HepG2 (cell line): ENCODE data around the gene GSAP. TPM values are rescaled to one million over a fixed set of nuclear protein-coding genes. Genes with fewer than 3 reads are reported as not detected.

Experiments used
- ATAC-seq: fragments of 200-7000 bp; cut with Tn5 transposase; 3 replicates; pipeline ENCODE4 v1.9.1; 2020; ENCODE audit warnings: mild to moderate bottlenecking, moderate library complexity
- BruUV-seq: library from RNA; stranded (reverse); fragments of 400-500 nt; replicated peaks from 2 replicates; lab custom pipeline; 2021; lab: Mats Ljungman, UMichigan
- CTCF ChIA-PET: fragments of 300-600 bp; formaldehyde crosslinking; extraction: SDS; loops from one replicate; lab custom pipeline; 2021; ENCODE audit warnings: low total read pairs, inconsistent platforms, low intra/inter-chr PET ratio; lab: Yijun Ruan, JAX
- POLR2A ChIA-PET: fragments of 350-600 bp; sonication (Branson Sonifier 250); formaldehyde crosslinking; loops from one replicate; lab custom pipeline; 2020; ENCODE audit warnings: antibody characterized with exemption, inconsistent platforms; lab: Yijun Ruan, JAX
- DNase-seq: peaks from one replicate; pipeline ENCODE4 v3.0.0-alpha.2; 2015; ENCODE audit warnings: low spot score
- FAIRE-seq: peaks from 3 replicates; lab custom pipeline; 2011; peaks lifted over from hg19 to GRCh38; lab: Jason Lieb, UNC
- H2AFZ ChIP-seq: one replicate; pipeline ENCODE4 v1.6.1; 2011; ENCODE audit warnings: low read length, inconsistent platforms
- H3K27ac ChIP-seq: fragments of 300-600 bp; 3 replicates; pipeline ENCODE4 v1.8.0; 2011; ENCODE audit warnings: mixed run types, mild to moderate bottlenecking, mixed read lengths, low read length, inconsistent platforms; ENCODE audit not compliant: insufficient read depth; ENCODE audit errors: extremely low read length
- H3K27me3 ChIP-seq, 2 experiments: fragments of 200-600 bp in 1 of 2; 2 replicates in 1 of 2; 3 replicates in 1 of 2; pipeline versions ENCODE4 v1.6.0 to v1.8.0; 2011; ENCODE audit warnings: low read length in 2 of 2, mild to moderate bottlenecking in 2 of 2, moderate library complexity in 2 of 2, inconsistent platforms in 1 of 2; ENCODE audit not compliant: insufficient read depth in 2 of 2, control insufficient read depth in 1 of 2
- H3K36me3 ChIP-seq, 2 experiments: fragments of 200-600 bp in 1 of 2; replicated peaks in 1 of 2; 2 replicates in 1 of 2; 3 replicates in 1 of 2; pipeline versions ENCODE4 v1.5.1 to v1.8.0; 2011; ENCODE audit warnings: low read length in 2 of 2, inconsistent platforms in 1 of 2; ENCODE audit not compliant: insufficient read depth in 2 of 2, control insufficient read depth in 1 of 2
- H3K4me1 ChIP-seq: 2 replicates; pipeline ENCODE4 v1.5.1; 2012; ENCODE audit warnings: low read length, inconsistent platforms; ENCODE audit not compliant: insufficient read depth
- H3K4me2 ChIP-seq: 2 replicates; pipeline ENCODE4 v1.6.0; 2011; ENCODE audit warnings: low read depth, low read length, inconsistent platforms
- H3K4me3 ChIP-seq, 3 experiments: fragments of 200-600 bp in 1 of 3; sonication (generic), shearing (Covaris generic) in 1 of 3; replicated peaks in 1 of 3; 2 replicates each; pipeline ENCODE4 v1.5.1; 2011 to 2016; ENCODE audit warnings: low read length in 3 of 3, inconsistent platforms in 2 of 3, low read depth in 2 of 3, mild to moderate bottlenecking in 2 of 3, control low read depth in 1 of 3, mixed read lengths in 1 of 3; ENCODE audit not compliant: insufficient read depth in 1 of 3
- H3K79me2 ChIP-seq: one replicate; pipeline ENCODE4 v1.6.1; 2011; ENCODE audit warnings: low read length, inconsistent platforms; ENCODE audit not compliant: insufficient read depth
- H3K9ac ChIP-seq: 2 replicates; pipeline ENCODE4 v1.6.0; 2011; ENCODE audit warnings: mild to moderate bottlenecking, low read depth, low read length, inconsistent platforms; ENCODE audit not compliant: insufficient read depth
- H3K9me3 ChIP-seq: 2 replicates; pipeline ENCODE4 v1.5.1; 2012; ENCODE audit warnings: mild to moderate bottlenecking, low read length
- H4K20me1 ChIP-seq: 2 replicates; pipeline ENCODE4 v1.6.0; 2011; ENCODE audit warnings: inconsistent platforms, mild to moderate bottlenecking, low read length, moderate library complexity; ENCODE audit not compliant: insufficient read depth
- HNRNPK ChIP-seq: fragments of 200-400 bp; formaldehyde crosslinking; IDR thresholded peaks from 2 replicates; pipeline ENCODE4 v1.6.1; 2018; ENCODE audit warnings: low read length, low read depth, moderate library complexity, mild to moderate bottlenecking; ENCODE audit not compliant: poor library complexity, severe bottlenecking
- MIER2 ChIP-seq: IDR thresholded peaks from 2 replicates; pipeline ENCODE4 v1.6.1; 2016; ENCODE audit warnings: missing biosample characterization, missing genetic modification reagents
- NCOA5 ChIP-seq: sonication (generic); formaldehyde crosslinking; IDR thresholded peaks from 2 replicates; pipeline ENCODE4 v1.4.0; 2020; ENCODE audit warnings: missing genetic modification reagents
- NONO ChIP-seq, 2 experiments: fragments of 450-650 bp in 1 of 2; sonication (generic) in 1 of 2; formaldehyde crosslinking in 1 of 2; IDR thresholded peaks in 1 of 2; conservative IDR thresholded peaks in 1 of 2; 2 replicates each; pipeline versions ENCODE4 v1.6.1 to v1.8.0; 2017 to 2022; ENCODE audit warnings: mild to moderate bottlenecking in 1 of 2, missing genetic modification reagents in 1 of 2, moderate library complexity in 1 of 2
- SRSF9 ChIP-seq: fragments of 200-400 bp; formaldehyde crosslinking; IDR thresholded peaks from 2 replicates; pipeline ENCODE4 v1.6.1; 2018; ENCODE audit warnings: borderline replicate concordance, mild to moderate bottlenecking, low read depth, low read length; ENCODE audit not compliant: insufficient read depth, poor library complexity, severe bottlenecking
- THAP8 ChIP-seq: sonication (generic); formaldehyde crosslinking; IDR thresholded peaks from 2 replicates; pipeline ENCODE4 v1.5.1; 2020; ENCODE audit warnings: missing genetic modification reagents, mild to moderate bottlenecking, borderline replicate concordance
- ZBTB10 ChIP-seq: sonication (generic); formaldehyde crosslinking; IDR thresholded peaks from 2 replicates; pipeline ENCODE4 v1.4.0; 2020; ENCODE audit warnings: missing genetic modification reagents, borderline replicate concordance
- ZFP90 ChIP-seq: sonication (generic); formaldehyde crosslinking; IDR thresholded peaks from 2 replicates; pipeline ENCODE4 v1.8.0; 2022; ENCODE audit warnings: missing genetic modification reagents, mild to moderate bottlenecking, inconsistent platforms, borderline replicate concordance
- ZNF296 ChIP-seq: sonication (generic); formaldehyde crosslinking; conservative IDR thresholded peaks from 2 replicates; pipeline ENCODE4 v1.5.0; 2020; ENCODE audit warnings: mild to moderate bottlenecking, missing genetic modification reagents
- ZNF569 ChIP-seq: sonication (generic); formaldehyde crosslinking; IDR thresholded peaks from 2 replicates; pipeline ENCODE4 v1.5.0; 2020; ENCODE audit warnings: mild to moderate bottlenecking, missing genetic modification reagents, moderate library complexity, borderline replicate concordance
- ZNF576 ChIP-seq: sonication (generic); formaldehyde crosslinking; IDR thresholded peaks from 2 replicates; pipeline ENCODE4 v1.4.0; 2020; ENCODE audit warnings: mild to moderate bottlenecking, missing genetic modification reagents
- in situ Hi-C: cut with HindIII; loops from 2 replicates; pipeline ENCODE4 v1.10.0; 2017; ENCODE audit warnings: low pct_unique_long_range_greater_than_20kb; ENCODE audit not compliant: extremely low pct_ligation_motif_present
- intact Hi-C: fragments of 100-400 bp; cut with micrococcal nuclease; formaldehyde crosslinking; loops from one replicate; pipeline ENCODE4 v1.10.0; 2022; ENCODE audit not compliant: unreplicated experiment
- polyA plus RNA-seq, 8 experiments: library from polyadenylated mRNA; depleted of rRNA in 3 of 8; stranded (reverse) in 7 of 8; unstranded in 1 of 8; fragments of >200 nt; fragmentation: Illumina TruSeq in 4 of 8; extraction: Trizol in 4 of 8; gene quantifications; 2 replicates each; pipeline versions ENCODE4 v1.2.1 to v1.2.3, GENCODE V29; 2011 to 2016; ENCODE audit warnings: low read depth in 4 of 8, missing spikeins in 1 of 8, mixed read lengths in 1 of 8; ENCODE audit not compliant: insufficient read depth in 1 of 8
- total RNA-seq, 5 experiments: library from RNA; depleted of rRNA; stranded (reverse); fragments of >200 nt; fragmentation: Illumina TruSeq; extraction: Trizol; gene quantifications; 2 replicates each; pipeline ENCODE4 v1.2.3, GENCODE V29; 2016; ENCODE audit warnings: low read depth in 1 of 5
- TF ChIP-seq, protein P1 (sequence below): sonication (generic); formaldehyde crosslinking; IDR thresholded peaks from 2 replicates; pipeline ENCODE4 v1.5.0; 2020; ENCODE audit warnings: missing genetic modification reagents
- TF ChIP-seq, protein P2 (sequence below): sonication (generic); formaldehyde crosslinking; IDR thresholded peaks from 2 replicates; pipeline ENCODE4 v1.5.0; 2020; ENCODE audit warnings: missing genetic modification reagents
- TF ChIP-seq, protein P3 (sequence below): sonication (generic); formaldehyde crosslinking; IDR thresholded peaks from 2 replicates; pipeline ENCODE4 v1.4.0; 2020; ENCODE audit warnings: mild to moderate bottlenecking, missing genetic modification reagents, borderline replicate concordance

The GSAP gene
- total and polyA plus RNA-seq, 2 of the 13 experiments (the other 11 are each of a cell fraction or from before 2014, with no cell fraction given) = 34.6 to 40.6 TPM

- BruUV-seq = no TSS peak
- ATAC-seq (no peak), DNase-seq (no peak), FAIRE-seq (peak; percentile 85)
- Histone ChIP-seq H2AFZ (no peak overlapping the region), H3K4me3 (peak overlapping the region in 1 of 3 experiments; percentile 9; a peak in 1 of 6 replicates), H3K9me3 (no peaks in the 10 kb centered on the region), H3K27me3 (no peaks in the 10 kb centered on the region), H4K20me1 (no peaks in the 10 kb centered on the region), H3K4me2 (peak overlapping the region; percentile 67), H3K79me2 (peaks cover 27% of the 10 kb centered on the region), H3K9ac (peak overlapping the region; percentile 41), H3K36me3 (peaks cover 0 to 2% of the 10 kb centered on the region in 2 experiments; a peak in 2 of 5 replicates), H3K4me1 (peaks cover 85% of the 10 kb centered on the region), H3K27ac (peak overlapping the region; percentile 96)
- ChIA-PET POLR2A (interaction anchor here (0.9 to 3.6 kb wide), 5 partner anchors 8 to 131 kb away, joined by 3 to 25 read pairs (median 4); partner anchors contain the start of genes GSAP and PTPN12), CTCF (no interaction called here)
- intact Hi-C loops = loop anchor here (2.0 kb wide), 1 partner anchor 51 kb away; no protein-coding TSS in a partner anchor
- in situ Hi-C loops = no loop called here
- TF ChIP-seq, protein P1, sequence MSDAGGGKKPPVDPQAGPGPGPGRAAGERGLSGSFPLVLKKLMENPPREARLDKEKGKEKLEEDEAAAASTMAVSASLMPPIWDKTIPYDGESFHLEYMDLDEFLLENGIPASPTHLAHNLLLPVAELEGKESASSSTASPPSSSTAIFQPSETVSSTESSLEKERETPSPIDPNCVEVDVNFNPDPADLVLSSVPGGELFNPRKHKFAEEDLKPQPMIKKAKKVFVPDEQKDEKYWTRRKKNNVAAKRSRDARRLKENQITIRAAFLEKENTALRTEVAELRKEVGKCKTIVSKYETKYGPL (CRISPR knock-in tag) = peak; percentile 92
- TF ChIP-seq THAP8 (CRISPR knock-in tag) (no peak), ZNF576 (CRISPR knock-in tag) (no peak), NCOA5 (CRISPR knock-in tag) (no peak), ZNF569 (no peak), SRSF9 (no peak), ZBTB10 (no peak), HNRNPK (no peak), MIER2 (CRISPR knock-in tag) (no peak), ZFP90 (CRISPR knock-in tag) (no peak), ZNF296 (CRISPR knock-in tag) (no peak), NONO (IDR thresholded peaks at IDR 0.05) (no peak), NONO (CRISPR knock-in tag; conservative IDR thresholded peaks at IDR 0.05) (0 out of 2 replicates have a peak, but pooled peaks have one; percentile 41)
- TF ChIP-seq, protein P2, sequence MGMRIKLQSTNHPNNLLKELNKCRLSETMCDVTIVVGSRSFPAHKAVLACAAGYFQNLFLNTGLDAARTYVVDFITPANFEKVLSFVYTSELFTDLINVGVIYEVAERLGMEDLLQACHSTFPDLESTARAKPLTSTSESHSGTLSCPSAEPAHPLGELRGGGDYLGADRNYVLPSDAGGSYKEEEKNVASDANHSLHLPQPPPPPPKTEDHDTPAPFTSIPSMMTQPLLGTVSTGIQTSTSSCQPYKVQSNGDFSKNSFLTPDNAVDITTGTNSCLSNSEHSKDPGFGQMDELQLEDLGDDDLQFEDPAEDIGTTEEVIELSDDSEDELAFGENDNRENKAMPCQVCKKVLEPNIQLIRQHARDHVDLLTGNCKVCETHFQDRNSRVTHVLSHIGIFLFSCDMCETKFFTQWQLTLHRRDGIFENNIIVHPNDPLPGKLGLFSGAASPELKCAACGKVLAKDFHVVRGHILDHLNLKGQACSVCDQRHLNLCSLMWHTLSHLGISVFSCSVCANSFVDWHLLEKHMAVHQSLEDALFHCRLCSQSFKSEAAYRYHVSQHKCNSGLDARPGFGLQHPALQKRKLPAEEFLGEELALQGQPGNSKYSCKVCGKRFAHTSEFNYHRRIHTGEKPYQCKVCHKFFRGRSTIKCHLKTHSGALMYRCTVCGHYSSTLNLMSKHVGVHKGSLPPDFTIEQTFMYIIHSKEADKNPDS (CRISPR knock-in tag) = no peak
- TF ChIP-seq, protein P3, sequence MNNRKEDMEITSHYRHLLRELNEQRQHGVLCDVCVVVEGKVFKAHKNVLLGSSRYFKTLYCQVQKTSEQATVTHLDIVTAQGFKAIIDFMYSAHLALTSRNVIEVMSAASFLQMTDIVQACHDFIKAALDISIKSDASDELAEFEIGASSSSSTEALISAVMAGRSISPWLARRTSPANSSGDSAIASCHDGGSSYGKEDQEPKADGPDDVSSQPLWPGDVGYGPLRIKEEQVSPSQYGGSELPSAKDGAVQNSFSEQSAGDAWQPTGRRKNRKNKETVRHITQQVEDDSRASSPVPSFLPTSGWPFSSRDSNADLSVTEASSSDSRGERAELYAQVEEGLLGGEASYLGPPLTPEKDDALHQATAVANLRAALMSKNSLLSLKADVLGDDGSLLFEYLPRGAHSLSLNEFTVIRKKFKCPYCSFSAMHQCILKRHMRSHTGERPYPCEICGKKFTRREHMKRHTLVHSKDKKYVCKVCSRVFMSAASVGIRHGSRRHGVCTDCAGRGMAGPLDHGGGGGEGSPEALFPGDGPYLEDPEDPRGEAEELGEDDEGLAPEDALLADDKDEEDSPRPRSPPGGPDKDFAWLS (CRISPR knock-in tag) = no peak
These were observed 8.2 kb downstream of the GSAP start for GRCh38 chr7:77407906-77408305.
